Stimulated activated CD8-positive, alpha-beta memory T cell treated with anti-CD3 and anti-CD28 coated beads, Interleukin-7, amount 100 ng/mL, for 4 hours (primary cell): ENCODE measurements around the gene TSKU.
"Not testable (repeated sequence)": the region's sequence is repeated elsewhere in the genome, so short reads cannot be mapped to it uniquely, and the experiment has no call there.

Experiments
- DNase-seq, 2 donors: peaks; one replicate each; pipeline ENCODE4 v3.0.0-alpha.2; 2020; ENCODE audit warnings: low read depth in 2 of 2

Gene TSKU

DNA sequence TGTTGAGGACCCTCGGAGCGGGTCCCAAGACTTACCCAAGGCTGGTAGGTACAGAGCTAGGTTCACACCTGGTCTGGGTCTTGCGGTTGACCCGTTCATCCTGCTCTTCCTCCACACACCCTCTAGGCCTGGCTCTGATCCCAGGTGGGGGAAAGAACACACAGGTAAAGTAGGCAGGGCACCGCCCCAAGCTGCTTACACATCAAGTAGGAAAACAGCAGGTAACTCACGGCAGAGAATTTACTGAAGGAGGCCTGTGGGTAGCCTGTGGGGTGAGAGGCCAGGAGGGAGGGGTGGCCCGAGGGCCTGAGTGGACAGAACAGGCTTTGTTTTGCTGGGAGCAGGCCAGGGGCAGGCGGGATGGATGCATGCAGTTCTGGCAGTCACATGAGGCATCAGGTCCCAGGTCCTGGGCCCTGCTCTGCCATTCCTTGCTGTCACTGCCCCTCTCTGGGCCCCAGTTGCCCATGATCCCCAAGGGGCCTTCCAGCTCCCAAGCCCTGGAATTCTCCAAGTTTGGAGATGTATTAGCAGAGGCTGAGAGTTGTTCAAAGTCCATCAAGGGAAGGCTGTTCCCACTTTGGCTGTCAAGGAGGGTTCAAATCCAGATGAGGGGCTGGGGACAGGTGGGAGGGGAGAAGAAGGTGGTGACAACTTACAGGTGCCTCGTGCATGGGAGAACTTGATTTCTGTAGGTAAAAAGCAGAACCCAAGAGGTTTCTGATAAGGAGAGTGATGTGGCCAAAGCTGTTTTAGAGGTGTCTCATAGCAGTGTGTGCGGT lies 5.7 kb downstream of the TSKU start:
- DNase-seq = no peak

- DNase-seq = no peak
Observed at GRCh38 chr11:76789443-76789719, 6.2 kb downstream of the TSKU start.

- DNase-seq = no peak
Observed at GRCh38 chr11:76790251-76790650, 7.1 kb downstream of the TSKU start.

GRCh38 chr11:76791002-76791770 lies 8.0 kb downstream of the TSKU start:
- not testable (repeated sequence) for DNase-seq

- DNase-seq = no peak
Observed at GRCh38 chr11:76791861-76792260, 8.7 kb downstream of the TSKU start.

GRCh38 chr11:76792505-76793264 lies 9.5 kb downstream of the TSKU start:
- DNase-seq = no peak

GRCh38 chr11:76793391-76794291 lies 10.5 kb downstream of the TSKU start:
- DNase-seq = no peak

DNA sequence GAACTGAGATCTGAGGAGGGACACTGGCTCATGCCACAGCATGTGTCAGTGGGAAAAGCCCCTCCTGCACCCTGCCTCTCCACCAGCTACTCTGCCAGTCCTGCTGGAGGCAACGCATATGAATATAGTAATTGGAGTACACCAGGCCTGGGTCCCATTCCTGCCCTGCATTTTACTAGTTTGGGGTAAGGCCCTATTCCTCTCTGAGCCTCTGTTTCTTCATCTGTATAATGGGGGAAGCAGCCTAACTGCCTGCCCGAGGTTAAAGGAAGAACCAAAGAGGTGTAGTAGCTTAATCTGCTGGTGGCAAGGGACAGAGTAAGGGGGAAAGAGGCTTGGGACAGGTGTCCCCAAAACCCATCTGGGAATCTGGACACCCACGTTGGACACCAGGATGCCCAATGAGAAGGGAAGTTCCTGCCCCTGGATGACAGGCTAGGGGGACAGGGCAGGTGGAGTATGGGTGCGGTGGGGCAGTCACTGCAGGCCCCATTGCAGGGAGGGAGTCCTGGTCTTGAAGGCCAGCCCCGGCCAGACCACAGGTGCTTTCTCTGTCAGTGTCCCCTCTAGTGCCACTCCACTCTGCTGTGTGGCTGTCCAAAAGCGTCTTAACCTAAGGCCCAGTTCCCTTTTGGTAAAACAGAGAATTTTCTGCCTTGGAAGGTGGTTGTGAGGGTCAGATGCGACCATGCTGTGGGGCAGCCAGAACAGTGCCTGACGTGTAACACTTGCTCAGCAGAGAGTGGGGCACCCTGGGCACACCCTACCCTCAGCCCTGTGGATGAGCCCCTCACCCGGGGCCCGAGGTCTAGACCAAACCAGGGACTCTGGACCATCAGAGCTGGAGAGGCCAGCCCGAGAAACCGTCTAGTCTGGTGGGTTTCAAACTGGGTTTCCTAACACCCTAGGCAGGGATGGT lies 11.5 kb downstream of the TSKU start:
- no peak for DNase-seq

- no peak for DNase-seq
Observed at GRCh38 chr11:76795290-76795935, 12.3 kb downstream of the TSKU start.

- no peak for DNase-seq
Observed at GRCh38 chr11:76795936-76796441, 12.8 kb downstream of the TSKU start.

GRCh38 chr11:76796511-76797198 lies 13.5 kb downstream of the TSKU start:
- no peak for DNase-seq

DNA sequence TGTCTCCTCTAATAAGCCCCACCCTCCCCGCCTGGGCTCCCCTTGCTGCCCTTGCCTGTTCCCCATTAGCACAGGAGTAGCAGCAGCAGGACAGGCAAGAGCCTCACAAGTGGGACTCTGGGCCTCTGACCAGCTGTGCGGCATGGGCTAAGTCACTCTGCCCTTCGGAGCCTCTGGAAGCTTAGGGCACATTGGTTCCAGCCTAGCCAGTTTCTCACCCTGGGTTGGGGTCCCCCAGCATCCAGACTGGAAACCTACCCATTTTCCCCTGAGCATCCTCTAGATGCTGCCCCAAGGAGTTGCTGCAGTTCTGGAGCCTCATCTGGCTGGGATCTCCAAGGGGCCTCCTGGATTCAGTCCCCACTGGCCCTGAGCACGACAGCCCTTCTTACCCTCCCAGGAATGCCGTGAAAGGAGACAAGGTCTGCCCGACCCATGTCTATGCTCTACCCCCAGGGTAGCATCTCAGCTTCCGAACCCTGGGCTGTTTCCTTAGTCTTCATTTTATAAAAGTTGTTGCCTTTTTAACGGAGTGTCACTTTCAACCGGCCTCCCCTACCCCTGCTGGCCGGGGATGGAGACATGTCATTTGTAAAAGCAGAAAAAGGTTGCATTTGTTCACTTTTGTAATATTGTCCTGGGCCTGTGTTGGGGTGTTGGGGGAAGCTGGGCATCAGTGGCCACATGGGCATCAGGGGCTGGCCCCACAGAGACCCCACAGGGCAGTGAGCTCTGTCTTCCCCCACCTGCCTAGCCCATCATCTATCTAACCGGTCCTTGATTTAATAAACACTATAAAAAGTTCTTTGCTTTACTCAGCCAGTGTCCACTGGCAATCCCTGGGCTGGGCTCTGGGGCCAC lies 14.4 kb downstream of the TSKU start:
- DNase-seq = no peak

DNA sequence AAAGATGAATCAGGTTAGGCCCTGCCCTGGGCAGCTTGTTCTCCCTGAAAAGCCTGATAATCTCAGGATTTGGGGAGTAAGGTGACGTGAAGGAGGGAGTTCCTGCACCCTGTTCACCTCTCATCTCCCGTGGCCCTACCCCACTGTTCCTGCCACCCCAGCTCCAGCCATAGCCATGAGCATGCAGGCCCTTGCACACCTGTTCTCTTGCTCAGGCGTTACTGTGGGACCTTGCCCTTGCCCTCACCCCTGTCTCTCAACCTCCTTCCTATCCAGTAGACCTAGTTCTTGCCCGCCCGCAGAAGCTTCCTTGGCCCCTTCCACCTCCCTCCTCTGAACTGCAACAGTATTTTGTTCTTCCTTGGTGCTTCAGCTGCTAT lies 15.0 kb downstream of the TSKU start:
- DNase-seq = no peak

- no peak for DNase-seq
Observed at GRCh38 chr11:76798671-76799065, 15.5 kb downstream of the TSKU start.

DNA sequence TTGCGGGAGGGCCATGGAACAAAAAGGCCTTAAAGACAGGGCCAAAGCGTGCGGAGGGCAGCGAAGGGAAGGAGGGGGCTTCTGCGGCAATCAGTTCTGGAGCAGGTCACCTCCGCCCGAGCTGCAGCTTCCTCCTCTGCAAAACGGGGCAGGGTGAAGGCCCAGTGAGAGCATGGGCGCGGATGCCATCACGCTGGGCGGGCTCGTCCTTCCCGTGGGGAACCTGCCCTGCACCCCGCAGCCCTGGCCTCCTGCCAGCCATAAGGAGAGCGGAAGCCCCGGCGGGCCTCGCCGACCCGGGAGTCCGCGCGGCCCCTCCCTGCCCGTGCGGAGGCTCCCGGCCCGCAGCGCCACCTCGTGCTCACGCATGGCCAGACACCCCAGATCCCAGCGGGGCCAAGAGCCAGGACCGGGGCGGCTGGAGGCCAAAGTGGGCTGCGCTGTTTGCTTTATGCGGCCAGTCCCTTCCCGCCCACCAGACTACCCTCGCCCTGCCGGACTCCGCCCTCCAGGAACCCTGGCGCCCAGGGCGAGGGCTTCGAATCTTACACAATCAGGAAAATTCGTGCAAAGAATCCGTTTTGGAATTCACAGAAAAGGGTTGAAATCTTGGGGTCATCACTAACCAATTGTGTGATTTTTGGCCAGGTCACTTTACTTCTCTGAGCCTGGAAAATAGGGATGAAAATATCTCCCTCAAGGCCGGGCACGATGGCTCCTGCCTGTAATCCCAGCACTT lies 16.1 kb downstream of the TSKU start:
- peak; percentile 26 to 51 for DNase-seq

DNA sequence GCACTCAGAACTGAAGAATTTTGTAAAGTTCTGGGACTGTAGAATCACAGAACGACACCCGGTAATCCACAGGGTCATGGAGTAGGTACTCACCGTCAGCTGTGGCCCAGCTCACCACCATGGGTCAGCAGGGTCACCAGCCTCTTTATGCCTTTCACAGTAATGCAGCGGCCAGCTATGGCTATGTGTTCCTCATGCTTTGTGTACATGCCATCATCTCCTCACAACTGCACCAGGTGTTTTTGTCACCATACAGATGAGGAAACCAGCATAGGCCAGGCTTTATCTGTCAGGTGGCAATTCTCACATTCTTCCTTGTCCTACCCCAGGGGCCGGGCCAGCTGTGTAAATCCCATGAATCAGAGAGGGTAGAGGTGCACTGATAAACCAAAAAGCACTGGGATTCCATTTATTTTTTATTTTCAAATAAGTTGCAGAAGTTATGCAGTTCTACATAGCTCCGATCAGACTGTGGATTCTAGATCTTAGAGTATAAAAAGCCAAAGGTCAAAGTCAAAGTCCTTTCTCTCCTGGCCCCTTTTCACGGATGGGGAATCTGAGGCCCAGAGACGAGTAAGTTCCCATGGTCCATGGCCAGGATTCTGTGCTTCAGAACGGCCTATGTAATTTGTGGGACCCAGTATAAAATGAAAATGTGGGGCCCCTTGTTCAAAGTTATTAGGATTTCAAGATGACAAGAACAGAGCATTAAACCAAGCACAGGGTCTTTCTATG lies 17.5 kb downstream of the TSKU start:
- no peak for DNase-seq

DNA sequence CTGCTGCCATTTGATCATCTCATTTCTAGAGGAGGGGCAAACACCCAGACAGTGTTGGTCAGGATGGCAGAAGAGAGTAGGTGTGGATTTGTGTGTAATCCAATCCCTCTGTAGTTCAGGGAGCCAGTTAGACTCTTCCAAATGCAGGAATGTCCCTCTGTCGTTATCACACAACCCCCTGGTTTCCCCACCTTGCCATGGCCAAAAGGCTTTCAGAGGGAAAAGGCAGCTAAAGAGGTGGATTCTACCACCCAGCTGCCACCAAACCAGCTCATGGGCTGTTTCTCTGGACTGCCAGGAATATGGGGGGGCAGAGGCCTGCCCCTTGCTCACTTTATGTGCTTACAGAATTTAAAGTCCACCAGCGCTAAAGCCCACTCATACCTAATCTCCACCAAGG lies 18.1 kb downstream of the TSKU start:
- DNase-seq = no peak
